ENCODE measurements around the gene ROPN1L. TPM values are rescaled to one million over a fixed set of nuclear protein-coding genes. Genes with fewer than 3 reads are reported as not detected.

The ROPN1L gene
- total and polyA plus RNA-seq, 10 donors, result 2.0 to 27.9 (median 11.4) TPM

- intact Hi-C loops (cut with DNase I; ENCODE audit: low total_unique reads), result no loop called here
- no peaks in the 10 kb centered on the region for H3K9me3 ChIP-seq
These were observed 41.8 kb upstream of the ROPN1L start for GRCh38 chr5:10399839-10400238.

GRCh38 chr5:10400411-10400810 is 41.3 kb upstream of the ROPN1L start:
- intact Hi-C loops (cut with DNase I; ENCODE audit: low total_unique reads), result no loop called here
- Histone ChIP-seq H3K27me3 (replicated peaks in 1 of 7) (no peaks in the 10 kb centered on the region), H3K4me1 (no peaks in the 10 kb centered on the region), H3K27ac (no peak overlapping the region), H3K36me3 (peaks cover 0 to 100% (median 56%) of the 10 kb centered on the region in 6 donors), H3K9me3 (no peaks in the 10 kb centered on the region), H3K4me3 (no peak overlapping the region)
- TF ChIP-seq, protein P1, sequence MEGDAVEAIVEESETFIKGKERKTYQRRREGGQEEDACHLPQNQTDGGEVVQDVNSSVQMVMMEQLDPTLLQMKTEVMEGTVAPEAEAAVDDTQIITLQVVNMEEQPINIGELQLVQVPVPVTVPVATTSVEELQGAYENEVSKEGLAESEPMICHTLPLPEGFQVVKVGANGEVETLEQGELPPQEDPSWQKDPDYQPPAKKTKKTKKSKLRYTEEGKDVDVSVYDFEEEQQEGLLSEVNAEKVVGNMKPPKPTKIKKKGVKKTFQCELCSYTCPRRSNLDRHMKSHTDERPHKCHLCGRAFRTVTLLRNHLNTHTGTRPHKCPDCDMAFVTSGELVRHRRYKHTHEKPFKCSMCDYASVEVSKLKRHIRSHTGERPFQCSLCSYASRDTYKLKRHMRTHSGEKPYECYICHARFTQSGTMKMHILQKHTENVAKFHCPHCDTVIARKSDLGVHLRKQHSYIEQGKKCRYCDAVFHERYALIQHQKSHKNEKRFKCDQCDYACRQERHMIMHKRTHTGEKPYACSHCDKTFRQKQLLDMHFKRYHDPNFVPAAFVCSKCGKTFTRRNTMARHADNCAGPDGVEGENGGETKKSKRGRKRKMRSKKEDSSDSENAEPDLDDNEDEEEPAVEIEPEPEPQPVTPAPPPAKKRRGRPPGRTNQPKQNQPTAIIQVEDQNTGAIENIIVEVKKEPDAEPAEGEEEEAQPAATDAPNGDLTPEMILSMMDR (IDR thresholded peaks at IDR 0.05 in 8 of 11, conservative IDR thresholded peaks at IDR 0.05 in 3 of 11), result no peak
- TF ChIP-seq POLR2AphosphoS5 (IDR thresholded peaks at IDR 0.05), result no peak
- TF ChIP-seq POLR2A (IDR thresholded peaks at IDR 0.05), result no peak
- DNase-seq, result no peak
- 89 to 94% (median 92%) methylated on average over 2 of the region's 2 CpGs for WGBS, 5 donors

More at GRCh38 chr5:10399839-10400238, 41.8 kb upstream of the ROPN1L start:
- Histone ChIP-seq H3K4me1 (no peaks in the 10 kb centered on the region), H3K27ac (no peak overlapping the region), H3K36me3 (peaks cover 0 to 100% (median 57%) of the 10 kb centered on the region in 6 donors), H3K27me3 (replicated peaks in 1 of 7) (no peaks in the 10 kb centered on the region), H3K4me3 (no peak overlapping the region)
- no peak for DNase-seq
- TF ChIP-seq POLR2A (IDR thresholded peaks at IDR 0.05), result no peak
- TF ChIP-seq POLR2AphosphoS5 (IDR thresholded peaks at IDR 0.05), result no peak

DNA sequence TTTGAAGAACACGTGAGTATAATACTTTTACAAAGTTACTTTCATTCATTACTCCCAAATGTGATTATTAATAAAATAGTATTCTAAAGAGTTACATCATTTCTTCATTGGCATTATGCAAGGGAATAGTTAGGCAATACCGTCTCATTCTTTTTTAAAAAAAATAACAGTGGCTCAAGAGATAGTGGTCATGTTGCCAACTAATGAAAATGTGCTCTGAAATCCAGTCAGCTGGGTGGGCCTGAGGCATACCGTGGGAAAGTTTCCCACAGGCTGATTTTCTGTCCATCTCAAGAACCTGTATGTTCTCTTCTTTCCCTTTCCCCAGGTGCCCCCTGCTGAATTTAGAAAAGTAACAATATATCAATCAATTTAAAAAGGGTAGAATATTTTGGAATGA is 40.8 kb upstream of the ROPN1L start:
- Histone ChIP-seq H3K36me3 (peaks cover 0 to 100% (median 56%) of the 10 kb centered on the region in 6 donors), H3K4me1 (no peaks in the 10 kb centered on the region), H3K4me3 (no peak overlapping the region), H3K9me3 (no peaks in the 10 kb centered on the region), H3K27ac (no peak overlapping the region), H3K27me3 (replicated peaks in 1 of 7) (no peaks in the 10 kb centered on the region)
- intact Hi-C loops (cut with DNase I; ENCODE audit: low total_unique reads), result no loop called here
- TF ChIP-seq POLR2AphosphoS5 (IDR thresholded peaks at IDR 0.05), result no peak
- TF ChIP-seq POLR2A (IDR thresholded peaks at IDR 0.05), result no peak
- TF ChIP-seq, protein P1 (IDR thresholded peaks at IDR 0.05 in 8 of 11, conservative IDR thresholded peaks at IDR 0.05 in 3 of 11), result no peak
- WGBS, 5 donors, result 64 to 88% (median 71%) methylated on average over 3 of the region's 3 CpGs
- no peak for DNase-seq

- Histone ChIP-seq H3K27ac (no peak overlapping the region), H3K27me3 (replicated peaks in 1 of 7) (no peaks in the 10 kb centered on the region), H3K4me1 (no peaks in the 10 kb centered on the region), H3K4me3 (no peak overlapping the region), H3K9me3 (no peaks in the 10 kb centered on the region), H3K36me3 (peaks cover 0 to 100% (median 56%) of the 10 kb centered on the region in 6 donors)
- WGBS, 5 donors, result 49 to 69% (median 59%) methylated on average over 1 of the region's 1 CpG
- DNase-seq, result no peak
- no peak for TF ChIP-seq POLR2A (IDR thresholded peaks at IDR 0.05)
- TF ChIP-seq, protein P1 (IDR thresholded peaks at IDR 0.05 in 8 of 11, conservative IDR thresholded peaks at IDR 0.05 in 3 of 11), result no peak
- no peak for TF ChIP-seq POLR2AphosphoS5 (IDR thresholded peaks at IDR 0.05)
- intact Hi-C loops (cut with DNase I; ENCODE audit: low total_unique reads), result no loop called here
These were observed 40.2 kb upstream of the ROPN1L start for GRCh38 chr5:10401498-10401897.

DNA sequence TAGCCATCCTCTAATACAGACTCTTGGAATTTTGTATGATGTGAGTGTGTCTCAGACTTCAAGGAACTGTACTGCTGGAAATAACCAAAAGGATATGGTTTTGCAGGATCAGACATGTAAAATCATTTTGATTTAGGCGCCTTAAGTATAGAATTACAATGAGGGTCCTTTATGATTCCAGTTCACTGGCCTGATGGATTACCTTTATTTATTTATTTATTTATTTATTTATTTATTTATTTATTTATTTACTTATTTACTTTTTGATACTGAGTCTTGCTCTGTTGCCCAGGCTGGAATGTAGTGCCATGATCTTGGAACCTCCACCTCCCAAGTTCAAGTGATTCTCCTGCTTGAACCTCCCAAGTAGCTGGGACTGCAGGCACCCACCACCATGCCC is 37.9 kb upstream of the ROPN1L start:
- WGBS, 5 donors, result 95 to 100% (median 97%) methylated on average over 1 of the region's 1 CpG
- Histone ChIP-seq H3K27ac (no peak overlapping the region), H3K9me3 (no peaks in the 10 kb centered on the region), H3K4me3 (no peak overlapping the region), H3K36me3 (peaks cover under 1 to 100% (median 66%) of the 10 kb centered on the region in 6 donors), H3K4me1 (no peaks in the 10 kb centered on the region), H3K27me3 (replicated peaks in 1 of 7) (no peaks in the 10 kb centered on the region)
- DNase-seq, result no peak
- intact Hi-C loops (cut with DNase I; ENCODE audit: low total_unique reads), result no loop called here
- TF ChIP-seq POLR2AphosphoS5 (IDR thresholded peaks at IDR 0.05) (no peak), POLR2A (IDR thresholded peaks at IDR 0.05) (no peak)
- TF ChIP-seq, protein P1 (IDR thresholded peaks at IDR 0.05 in 8 of 11, conservative IDR thresholded peaks at IDR 0.05 in 3 of 11), result no peak
